KMS-11 (cell line): ENCODE data around the gene ATE1.

Source experiments
- H2AFZ ChIP-seq: fragments of 200-600 bp; sonication (generic); 2 replicates; pipeline ENCODE4 v1.6.1; 2016; ENCODE audit warnings: antibody characterized with exemption, mixed run types, low read depth
- H3K27ac ChIP-seq: fragments of 200-600 bp; sonication (generic); 2 replicates; pipeline ENCODE4 v1.6.1; 2016; ENCODE audit warnings: mild to moderate bottlenecking, mixed run types
- H3K27me3 ChIP-seq: fragments of 200-600 bp; sonication (generic); 2 replicates; pipeline ENCODE4 v1.6.1; 2017; ENCODE audit warnings: mild to moderate bottlenecking, low read depth, mixed run types, moderate library complexity; ENCODE audit not compliant: insufficient read depth
- H3K36me3 ChIP-seq: fragments of 200-600 bp; sonication (generic); 2 replicates; pipeline ENCODE4 v1.6.1; 2017; ENCODE audit warnings: mild to moderate bottlenecking, mixed run types; ENCODE audit not compliant: insufficient read depth
- H3K4me1 ChIP-seq: fragments of 200-600 bp; sonication (generic); 2 replicates; pipeline ENCODE4 v1.6.1; 2016; ENCODE audit warnings: mild to moderate bottlenecking, low read depth, mixed run types; ENCODE audit not compliant: poor library complexity, severe bottlenecking
- H3K4me2 ChIP-seq: fragments of 200-600 bp; sonication (generic); 2 replicates; pipeline ENCODE4 v1.7.0; 2016; ENCODE audit warnings: mild to moderate bottlenecking, mixed run types
- H3K4me3 ChIP-seq: fragments of 200-600 bp; sonication (generic); IDR thresholded peaks from 2 replicates; pipeline ENCODE4 v1.6.1; 2017; ENCODE audit warnings: low read depth, low read length, mixed read lengths; ENCODE audit not compliant: insufficient read depth
- H3K79me2 ChIP-seq: fragments of 200-600 bp; sonication (generic); 2 replicates; pipeline ENCODE4 v1.6.1; 2016; ENCODE audit warnings: low read depth, mixed run types; ENCODE audit not compliant: insufficient read depth
- H3K9ac ChIP-seq: fragments of 200-600 bp; sonication (generic); 2 replicates; pipeline ENCODE4 v1.6.1; 2016; ENCODE audit warnings: mild to moderate bottlenecking, mixed run types
- H4K20me1 ChIP-seq: fragments of 200-600 bp; sonication (generic); 2 replicates; pipeline ENCODE4 v1.6.1; 2016; ENCODE audit warnings: mild to moderate bottlenecking, mixed run types; ENCODE audit not compliant: insufficient read depth
- CTCF ChIP-seq: fragments of 200-600 bp; sonication (generic); conservative IDR thresholded peaks from 2 replicates; pipeline ENCODE4 v1.6.1; 2017; ENCODE audit warnings: low read depth, mild to moderate bottlenecking, antibody characterized with exemption, low read length, moderate library complexity, mixed read lengths

Gene ATE1

GRCh38 chr10:121696854-121697253 lies 231.0 kb downstream of the ATE1 start:
- H2AFZ ChIP-seq = no peak overlapping the region
- no peaks in the 10 kb centered on the region for H3K79me2 ChIP-seq
- H3K36me3 ChIP-seq = no peaks in the 10 kb centered on the region
- H3K27ac ChIP-seq = no peak overlapping the region
- no peak overlapping the region for H3K4me2 ChIP-seq
- no peaks in the 10 kb centered on the region for H3K4me1 ChIP-seq
- TF ChIP-seq CTCF = peak; percentile 74
- no peak overlapping the region for H3K9ac ChIP-seq
- no peaks in the 10 kb centered on the region for H4K20me1 ChIP-seq
- H3K27me3 ChIP-seq = no peaks in the 10 kb centered on the region
- no peak overlapping the region for H3K4me3 ChIP-seq

GRCh38 chr10:121695731-121696464 lies 231.9 kb downstream of the ATE1 start:
- H3K36me3 ChIP-seq = no peaks in the 10 kb centered on the region
- H3K27ac ChIP-seq = no peak overlapping the region
- no peak overlapping the region for H3K4me2 ChIP-seq
- no peaks in the 10 kb centered on the region for H3K27me3 ChIP-seq
- no peaks in the 10 kb centered on the region for H3K79me2 ChIP-seq
- no peak overlapping the region for H3K9ac ChIP-seq
- no peaks in the 10 kb centered on the region for H4K20me1 ChIP-seq
- TF ChIP-seq CTCF = no peak
- no peak overlapping the region for H2AFZ ChIP-seq
- no peak overlapping the region for H3K4me3 ChIP-seq
- no peaks in the 10 kb centered on the region for H3K4me1 ChIP-seq

GRCh38 chr10:121694966-121695643 lies 232.7 kb downstream of the ATE1 start:
- no peak overlapping the region for H3K27ac ChIP-seq
- no peak overlapping the region for H3K4me2 ChIP-seq
- no peak overlapping the region for H3K9ac ChIP-seq
- no peaks in the 10 kb centered on the region for H4K20me1 ChIP-seq
- no peaks in the 10 kb centered on the region for H3K27me3 ChIP-seq
- H3K79me2 ChIP-seq = no peaks in the 10 kb centered on the region
- TF ChIP-seq CTCF = no peak
- no peak overlapping the region for H2AFZ ChIP-seq
- H3K4me1 ChIP-seq = no peaks in the 10 kb centered on the region
- H3K4me3 ChIP-seq = no peak overlapping the region
- H3K36me3 ChIP-seq = no peaks in the 10 kb centered on the region

GRCh38 chr10:121694327-121694965 lies 233.4 kb downstream of the ATE1 start:
- H3K9ac ChIP-seq = no peak overlapping the region
- no peak overlapping the region for H2AFZ ChIP-seq
- TF ChIP-seq CTCF = no peak
- no peak overlapping the region for H3K4me3 ChIP-seq
- H4K20me1 ChIP-seq = no peaks in the 10 kb centered on the region
- no peak overlapping the region for H3K4me2 ChIP-seq
- no peaks in the 10 kb centered on the region for H3K4me1 ChIP-seq
- no peak overlapping the region for H3K27ac ChIP-seq
- no peaks in the 10 kb centered on the region for H3K36me3 ChIP-seq
- no peaks in the 10 kb centered on the region for H3K27me3 ChIP-seq
- H3K79me2 ChIP-seq = no peaks in the 10 kb centered on the region
